Endothelial cell of umbilical vein (primary cell): Measurements from ENCODE around the gene MAN1A1. TPM values are rescaled to one million over a fixed set of nuclear protein-coding genes. Genes with fewer than 3 reads are reported as not detected.

ENCODE experiments used
- BruUV-seq: library from RNA; stranded (reverse); fragments of 400-500 nt; replicated peaks from 2 replicates; lab custom pipeline; 2021; lab: Mats Ljungman, UMichigan
- CTCF ChIA-PET: fragments of 300-600, 350-600 bp; sonication (Branson Sonifier 250); formaldehyde crosslinking; loops from one replicate; lab custom pipeline; 2021; ENCODE audit warnings: antibody characterized with exemption, inconsistent platforms; lab: Charles Lee
- POLR2A ChIA-PET: fragments of 300-600, 350-600 bp; sonication (Branson Sonifier 250); formaldehyde crosslinking; loops from one replicate; lab custom pipeline; 2021; ENCODE audit warnings: antibody characterized with exemption, inconsistent platforms; lab: Charles Lee
- DNase-seq: peaks from one replicate; pipeline ENCODE4 v3.0.0-alpha.2; 2011; ENCODE audit warnings: low read depth, low spot score
- FAIRE-seq: peaks from 2 replicates; lab custom pipeline; 2011; peaks lifted over from hg19 to GRCh38; lab: Jason Lieb, UNC
- H2AFZ ChIP-seq: 2 replicates; pipeline ENCODE4 v1.6.0; 2012; ENCODE audit warnings: low read depth, low read length, control low read depth, inconsistent platforms
- H3K27ac ChIP-seq: 2 replicates; pipeline ENCODE4 v1.5.1; 2011; ENCODE audit warnings: low read depth, mild to moderate bottlenecking, control low read depth, low read length, moderate library complexity; ENCODE audit not compliant: insufficient read depth
- H3K27me3 ChIP-seq, 2 experiments: 2 replicates each; pipeline versions ENCODE4 v1.6.0 to v1.6.1; 2011; ENCODE audit warnings: low read length in 2 of 2, mixed read lengths in 1 of 2; ENCODE audit not compliant: control insufficient read depth in 2 of 2, insufficient read depth in 2 of 2
- H3K36me3 ChIP-seq, 2 experiments: 2 replicates in 1 of 2; 3 replicates in 1 of 2; pipeline ENCODE4 v1.5.1; 2011; ENCODE audit warnings: low read length in 2 of 2, mild to moderate bottlenecking in 1 of 2, moderate library complexity in 1 of 2; ENCODE audit not compliant: control insufficient read depth in 2 of 2, insufficient read depth in 2 of 2; ENCODE audit errors: extremely low read depth in 1 of 2
- H3K4me1 ChIP-seq: 3 replicates; pipeline ENCODE4 v1.5.1; 2011; ENCODE audit warnings: mild to moderate bottlenecking, low read length; ENCODE audit not compliant: control insufficient read depth, insufficient read depth; ENCODE audit errors: extremely low read depth
- H3K4me2 ChIP-seq: 2 replicates; pipeline ENCODE4 v1.6.1; 2011; ENCODE audit warnings: low read length, control low read depth, mixed read lengths; ENCODE audit not compliant: insufficient read depth
- H3K4me3 ChIP-seq, 3 experiments: fragments of 200-600 bp in 1 of 3; sonication (generic), shearing (Covaris generic) in 1 of 3; replicated peaks in 1 of 3; 2 replicates each; pipeline ENCODE4 v1.5.1; 2011 to 2016; ENCODE audit warnings: control low read depth in 3 of 3, low read length in 3 of 3, mild to moderate bottlenecking in 2 of 3, inconsistent platforms in 1 of 3, low read depth in 1 of 3, moderate library complexity in 1 of 3; ENCODE audit not compliant: insufficient read depth in 1 of 3
- H3K79me2 ChIP-seq: 2 replicates; pipeline ENCODE4 v1.6.0; 2012; ENCODE audit warnings: low read length, inconsistent platforms; ENCODE audit not compliant: control insufficient read depth, insufficient read depth
- H3K9ac ChIP-seq: replicated peaks from 2 replicates; pipeline ENCODE3; 2011; ENCODE audit warnings: low read length, control low read depth; ENCODE audit not compliant: insufficient read depth; ENCODE audit errors: extremely low read depth
- H3K9me1 ChIP-seq: replicated peaks from 3 replicates; pipeline ENCODE4 v1.6.0; 2011; ENCODE audit warnings: mild to moderate bottlenecking, low read length; ENCODE audit not compliant: control insufficient read depth, insufficient read depth; ENCODE audit errors: extremely low read depth
- H3K9me3 ChIP-seq: replicated peaks from 2 replicates; pipeline ENCODE4 v1.5.1; 2012; ENCODE audit warnings: low read length, inconsistent platforms; ENCODE audit not compliant: control insufficient read depth, insufficient read depth
- H4K20me1 ChIP-seq: replicated peaks from 2 replicates; pipeline ENCODE3; 2011; ENCODE audit warnings: mild to moderate bottlenecking, low read length; ENCODE audit not compliant: control insufficient read depth, insufficient read depth; ENCODE audit errors: extremely low read depth
- EZH2 ChIP-seq: IDR thresholded peaks from 2 replicates; pipeline ENCODE4 v1.6.1; 2012; ENCODE audit warnings: borderline replicate concordance, low read depth, mild to moderate bottlenecking, moderate library complexity, low read length, inconsistent platforms; ENCODE audit not compliant: severe bottlenecking
- FOS ChIP-seq: IDR thresholded peaks from 2 replicates; pipeline ENCODE4 v1.6.1; 2011; ENCODE audit warnings: mild to moderate bottlenecking, low read length, moderate library complexity, borderline replicate concordance; ENCODE audit not compliant: insufficient read depth
- GATA2 ChIP-seq: IDR thresholded peaks from 2 replicates; pipeline ENCODE4 v1.7.0; 2011; ENCODE audit warnings: low read depth, mild to moderate bottlenecking, moderate library complexity, mixed read lengths, low read length; ENCODE audit not compliant: insufficient read length, insufficient read depth
- JUN ChIP-seq: IDR thresholded peaks from 2 replicates; pipeline ENCODE4 v1.6.1; 2011; ENCODE audit warnings: borderline replicate concordance, low read depth; ENCODE audit not compliant: insufficient read length, insufficient read depth
- MYC ChIP-seq: IDR thresholded peaks from one replicate; pipeline ENCODE4 v1.6.1; 2011; ENCODE audit warnings: mild to moderate bottlenecking, low read depth, low read length
- POLR2A ChIP-seq: IDR thresholded peaks from 2 replicates; pipeline ENCODE4 v1.6.1; 2012; ENCODE audit warnings: low read depth, mild to moderate bottlenecking, control low read depth, low read length
- POLR2AphosphoS5 ChIP-seq: IDR thresholded peaks from 2 replicates; pipeline ENCODE4 v1.6.1; 2012; ENCODE audit warnings: low read depth, mild to moderate bottlenecking, control low read depth, low read length, moderate library complexity; ENCODE audit not compliant: insufficient read depth
- dilution Hi-C: fragments of 300-500 bp; cut with MboI; formaldehyde crosslinking; loops from one replicate; pipeline ENCODE4 v1.15.0; 2019; ENCODE audit warnings: low sequenced_read_pairs; ENCODE audit not compliant: extremely low pct_ligation_motif_present
- intact Hi-C: fragments of 100-400 bp; cut with micrococcal nuclease; formaldehyde crosslinking; loops from one replicate; pipeline ENCODE4 v1.10.0; 2022
- polyA plus RNA-seq, 4 experiments: library from polyadenylated mRNA; depleted of rRNA in 3 of 4; stranded (reverse) in 3 of 4; unstranded in 1 of 4; fragments of >200 nt; gene quantifications; 2 replicates each; pipeline versions ENCODE4 v1.2.1 to v1.2.3, GENCODE V29; 2011 to 2012; ENCODE audit warnings: missing spikeins in 1 of 4
- total RNA-seq: library from RNA; stranded (reverse); gene quantifications from 2 replicates; pipeline ENCODE4 v1.2.3, GENCODE V29; 2021
- TF ChIP-seq, protein P1 (sequence below): IDR thresholded peaks from 2 replicates; pipeline ENCODE4 v1.6.1; 2011; ENCODE audit not compliant: insufficient read depth, insufficient read length
- TF ChIP-seq, protein P2 (sequence below), 2 donors: IDR thresholded peaks; 1 replicate in 1 of 2; 2 replicates in 1 of 2; pipeline ENCODE4 v1.5.1; 2011; ENCODE audit warnings: low read length in 2 of 2, mild to moderate bottlenecking in 2 of 2, moderate library complexity in 2 of 2, control low read depth in 1 of 2, inconsistent platforms in 1 of 2, low read depth in 1 of 2; ENCODE audit not compliant: insufficient read depth in 1 of 2; ENCODE audit errors: extremely low read depth in 1 of 2

MAN1A1 gene
- total and polyA plus RNA-seq, 2 donors (not counting 3 experiments of a cell fraction or from before 2014, with no cell fraction given), result 3.3 to 12.9 TPM

DNA sequence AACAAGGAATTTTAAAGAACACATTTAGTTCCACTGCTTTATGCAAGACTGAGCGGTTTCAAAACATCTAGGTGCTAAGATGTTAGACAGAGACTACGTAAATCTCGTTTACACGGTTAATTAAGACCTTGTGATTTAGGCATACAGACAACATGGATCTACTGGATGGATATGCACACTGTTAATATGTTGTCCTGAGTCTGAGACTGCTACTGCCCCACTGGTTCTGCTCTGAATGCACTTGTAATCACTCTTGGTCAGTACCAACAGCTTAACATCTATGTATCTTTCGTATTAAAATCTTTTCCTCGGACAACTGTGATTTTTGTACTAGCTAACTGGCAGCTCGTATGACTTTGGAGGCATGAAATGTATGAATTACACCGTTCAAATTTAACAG is 3.1 kb downstream of the MAN1A1 start:
- no peaks in the 10 kb centered on the region for H3K79me2 ChIP-seq
- H3K27ac ChIP-seq, result no peak overlapping the region
- no peaks in the 10 kb centered on the region for H3K9me3 ChIP-seq
- no peak overlapping the region for H3K9ac ChIP-seq
- no peaks in the 10 kb centered on the region for H3K36me3 ChIP-seq
- TF ChIP-seq EZH2 (no peak), FOS (no peak), POLR2AphosphoS5 (no peak), GATA2 (no peak), MYC (no peak), JUN (no peak), POLR2A (no peak)
- TF ChIP-seq, protein P1, sequence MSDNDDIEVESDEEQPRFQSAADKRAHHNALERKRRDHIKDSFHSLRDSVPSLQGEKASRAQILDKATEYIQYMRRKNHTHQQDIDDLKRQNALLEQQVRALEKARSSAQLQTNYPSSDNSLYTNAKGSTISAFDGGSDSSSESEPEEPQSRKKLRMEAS, result no peak
- TF ChIP-seq, protein P2, sequence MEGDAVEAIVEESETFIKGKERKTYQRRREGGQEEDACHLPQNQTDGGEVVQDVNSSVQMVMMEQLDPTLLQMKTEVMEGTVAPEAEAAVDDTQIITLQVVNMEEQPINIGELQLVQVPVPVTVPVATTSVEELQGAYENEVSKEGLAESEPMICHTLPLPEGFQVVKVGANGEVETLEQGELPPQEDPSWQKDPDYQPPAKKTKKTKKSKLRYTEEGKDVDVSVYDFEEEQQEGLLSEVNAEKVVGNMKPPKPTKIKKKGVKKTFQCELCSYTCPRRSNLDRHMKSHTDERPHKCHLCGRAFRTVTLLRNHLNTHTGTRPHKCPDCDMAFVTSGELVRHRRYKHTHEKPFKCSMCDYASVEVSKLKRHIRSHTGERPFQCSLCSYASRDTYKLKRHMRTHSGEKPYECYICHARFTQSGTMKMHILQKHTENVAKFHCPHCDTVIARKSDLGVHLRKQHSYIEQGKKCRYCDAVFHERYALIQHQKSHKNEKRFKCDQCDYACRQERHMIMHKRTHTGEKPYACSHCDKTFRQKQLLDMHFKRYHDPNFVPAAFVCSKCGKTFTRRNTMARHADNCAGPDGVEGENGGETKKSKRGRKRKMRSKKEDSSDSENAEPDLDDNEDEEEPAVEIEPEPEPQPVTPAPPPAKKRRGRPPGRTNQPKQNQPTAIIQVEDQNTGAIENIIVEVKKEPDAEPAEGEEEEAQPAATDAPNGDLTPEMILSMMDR (IDR thresholded peaks at IDR 0.05; ENCODE audit: extremely low read depth in 1 of 2, insufficient read depth in 1 of 2, low read depth in 1 of 2, low read length in 2 of 2), result no peak
- H2AFZ ChIP-seq, result no peak overlapping the region
- no TSS peak for BruUV-seq
- DNase-seq, result no peak
- POLR2A ChIA-PET, result interaction anchor here (1.2 kb wide), 1 partner anchor 12 kb away, joined by 4 read pairs; no protein-coding TSS in a partner anchor
- H4K20me1 ChIP-seq, result no peaks in the 10 kb centered on the region
- no peaks in the 10 kb centered on the region for H3K9me1 ChIP-seq
- intact Hi-C loops, result loop anchor here (5.0 to 10.0 kb wide), 2 partner anchors 391 to 412 kb away; partner anchors contain the start of gene MCM9
- peaks cover 10% of the 10 kb centered on the region for H3K4me1 ChIP-seq
- FAIRE-seq, result peak; percentile 21
- no peak overlapping the region for H3K4me3 ChIP-seq
- CTCF ChIA-PET, result interaction anchor here (1.0 to 2.6 kb wide), 2 partner anchors 12 to 198 kb away, joined by 4 to 12 read pairs; no protein-coding TSS in a partner anchor
- dilution Hi-C loops, result no loop called here
- peak overlapping the region; percentile 40 for H3K4me2 ChIP-seq
- no peaks in the 10 kb centered on the region for H3K27me3 ChIP-seq
